NB4 (cell line): ENCODE results near the gene CHCHD3.

Experiments
- MYC ChIP-seq: IDR thresholded peaks from 2 replicates; pipeline ENCODE4 v1.6.1; 2011; ENCODE audit warnings: low read depth, low read length
- POLR2A ChIP-seq: IDR thresholded peaks from 2 replicates; pipeline ENCODE4 v1.6.1; 2011; ENCODE audit warnings: mild to moderate bottlenecking; ENCODE audit not compliant: insufficient read length; ENCODE audit errors: extremely low read depth
- TF ChIP-seq, protein P1 (sequence below): IDR thresholded peaks from one replicate; pipeline ENCODE4 v1.5.1; 2012; ENCODE audit warnings: low read depth, low read length
- TF ChIP-seq, protein P2 (sequence below): IDR thresholded peaks from 2 replicates; pipeline ENCODE4 v1.6.1; 2011; ENCODE audit warnings: low read depth, low read length

DNA sequence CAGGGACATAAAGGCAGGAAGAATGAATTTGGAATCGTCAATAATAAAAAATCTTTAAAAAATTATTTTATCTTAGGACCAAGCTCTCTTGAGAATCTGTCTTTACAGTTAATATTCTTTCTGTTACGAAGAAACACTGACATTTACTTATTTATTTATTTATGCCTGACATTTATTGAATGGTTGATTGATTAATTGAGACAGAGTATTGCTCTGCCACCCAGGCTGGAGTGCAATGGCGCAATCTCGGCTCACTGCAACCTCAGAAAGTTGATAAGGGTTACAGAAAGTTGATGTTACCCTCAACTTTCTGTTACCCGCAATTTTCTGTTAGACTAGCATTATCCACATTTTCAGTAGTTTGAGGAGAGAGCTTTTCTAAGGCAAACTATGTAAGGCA lies 70.1 kb downstream of the CHCHD3 start:
- TF ChIP-seq, protein P1, sequence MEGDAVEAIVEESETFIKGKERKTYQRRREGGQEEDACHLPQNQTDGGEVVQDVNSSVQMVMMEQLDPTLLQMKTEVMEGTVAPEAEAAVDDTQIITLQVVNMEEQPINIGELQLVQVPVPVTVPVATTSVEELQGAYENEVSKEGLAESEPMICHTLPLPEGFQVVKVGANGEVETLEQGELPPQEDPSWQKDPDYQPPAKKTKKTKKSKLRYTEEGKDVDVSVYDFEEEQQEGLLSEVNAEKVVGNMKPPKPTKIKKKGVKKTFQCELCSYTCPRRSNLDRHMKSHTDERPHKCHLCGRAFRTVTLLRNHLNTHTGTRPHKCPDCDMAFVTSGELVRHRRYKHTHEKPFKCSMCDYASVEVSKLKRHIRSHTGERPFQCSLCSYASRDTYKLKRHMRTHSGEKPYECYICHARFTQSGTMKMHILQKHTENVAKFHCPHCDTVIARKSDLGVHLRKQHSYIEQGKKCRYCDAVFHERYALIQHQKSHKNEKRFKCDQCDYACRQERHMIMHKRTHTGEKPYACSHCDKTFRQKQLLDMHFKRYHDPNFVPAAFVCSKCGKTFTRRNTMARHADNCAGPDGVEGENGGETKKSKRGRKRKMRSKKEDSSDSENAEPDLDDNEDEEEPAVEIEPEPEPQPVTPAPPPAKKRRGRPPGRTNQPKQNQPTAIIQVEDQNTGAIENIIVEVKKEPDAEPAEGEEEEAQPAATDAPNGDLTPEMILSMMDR, result no peak
- TF ChIP-seq POLR2A, result no peak
- TF ChIP-seq, protein P2, sequence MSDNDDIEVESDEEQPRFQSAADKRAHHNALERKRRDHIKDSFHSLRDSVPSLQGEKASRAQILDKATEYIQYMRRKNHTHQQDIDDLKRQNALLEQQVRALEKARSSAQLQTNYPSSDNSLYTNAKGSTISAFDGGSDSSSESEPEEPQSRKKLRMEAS, result no peak
- TF ChIP-seq MYC, result no peak
